ENCODE measurements around the gene KDM5C.

The KDM5C gene

GRCh38 chrX:53250556-53250955, 25.5 kb upstream of the KDM5C start:
- no peak for DNase-seq (ENCODE audit: low read depth)

DNA sequence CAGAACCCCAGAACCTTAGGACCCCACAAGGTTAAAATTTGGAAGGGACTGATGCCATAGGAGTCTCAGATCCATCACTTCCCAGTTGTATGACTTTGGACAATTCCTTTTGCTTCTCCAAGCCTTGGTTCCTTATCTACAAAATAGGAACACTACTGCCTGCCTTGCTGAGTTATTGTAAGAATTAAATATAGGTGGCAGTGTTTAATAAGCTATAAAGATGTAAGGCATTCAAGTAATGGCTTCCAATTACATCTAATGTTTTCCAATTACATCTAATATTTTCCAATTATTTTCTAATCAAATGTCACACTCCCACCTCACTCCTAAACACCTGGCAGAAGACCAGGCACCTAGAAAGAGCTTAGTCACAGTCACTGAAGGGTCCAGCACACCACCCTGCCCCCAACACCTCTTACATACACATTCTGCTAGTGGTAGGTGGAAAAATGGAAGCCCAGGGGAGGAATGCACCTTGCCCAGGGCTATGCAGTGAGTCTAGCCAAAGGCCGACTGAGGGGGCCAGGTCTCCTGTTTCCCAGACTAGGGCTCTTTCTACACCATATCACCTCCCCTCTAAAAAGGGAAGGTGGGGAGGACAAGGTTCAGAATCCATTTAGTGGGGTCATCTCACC, 24.5 kb upstream of the KDM5C start:
- DNase-seq (ENCODE audit: low read depth), result no peak

DNA sequence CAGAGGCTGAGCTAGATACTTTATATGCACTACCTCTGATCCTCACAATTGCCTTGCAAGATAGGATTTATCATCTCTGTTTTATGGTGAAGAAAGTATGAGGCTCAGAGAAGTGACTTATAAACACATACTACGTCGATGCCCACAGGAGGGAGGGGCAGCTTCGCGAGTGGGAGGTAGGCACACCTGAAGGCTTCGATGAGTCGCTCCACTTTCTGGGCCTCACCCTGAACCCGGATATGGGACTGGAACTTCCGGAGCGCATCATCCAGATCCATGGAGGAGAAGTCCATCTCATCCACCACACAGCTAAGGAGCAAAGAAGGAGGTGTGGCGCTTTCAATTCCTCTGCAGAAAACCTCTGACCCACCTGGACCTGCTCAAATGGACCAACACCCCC, 22.9 kb upstream of the KDM5C start:
- DNase-seq (ENCODE audit: low read depth), result no peak

GRCh38 chrX:53246231-53246630, 21.2 kb upstream of the KDM5C start:
- no peak for DNase-seq (ENCODE audit: low read depth)

DNA sequence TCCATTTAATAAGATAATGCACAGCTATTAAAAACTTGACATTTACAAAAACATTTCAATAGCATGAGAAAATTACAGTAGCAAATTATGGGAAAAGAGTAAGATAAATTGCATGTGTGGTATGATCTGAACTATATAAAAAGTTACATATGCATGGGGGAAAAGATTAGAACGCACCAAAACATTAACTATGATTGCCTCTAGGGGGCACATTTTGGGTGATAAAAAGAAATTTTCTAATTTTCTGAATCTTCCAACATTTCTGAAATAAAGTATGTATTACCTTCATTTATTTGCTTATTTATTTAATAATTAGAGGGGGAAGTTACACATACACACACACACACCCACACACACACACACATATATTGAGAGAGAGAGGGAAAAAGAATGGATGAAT, 19.6 kb upstream of the KDM5C start:
- no peak for DNase-seq (ENCODE audit: low read depth)

DNA sequence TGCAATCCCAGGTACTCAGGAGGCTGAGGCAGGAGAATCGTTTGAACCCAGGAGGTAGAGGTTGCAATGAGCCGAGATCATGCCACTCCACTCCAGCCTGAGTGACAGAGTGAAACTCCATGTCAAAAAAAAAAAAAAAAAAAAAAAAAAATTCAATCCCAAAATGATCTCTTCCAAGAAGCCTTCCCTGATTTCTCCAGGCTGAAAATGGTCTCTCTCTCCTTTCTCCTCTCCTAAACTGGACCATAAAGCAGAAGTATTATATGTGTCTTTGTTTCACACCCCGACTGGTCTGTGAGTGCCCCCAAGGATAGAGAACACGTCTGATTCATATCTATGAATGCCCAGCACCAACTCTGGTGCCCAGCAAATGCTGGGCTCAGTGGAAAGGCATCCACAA, 17.3 kb upstream of the KDM5C start:
- DNase-seq (ENCODE audit: low read depth), result no peak

- no peak for DNase-seq (ENCODE audit: low read depth)
Observed at GRCh38 chrX:53241558-53241957, 16.6 kb upstream of the KDM5C start.

DNA sequence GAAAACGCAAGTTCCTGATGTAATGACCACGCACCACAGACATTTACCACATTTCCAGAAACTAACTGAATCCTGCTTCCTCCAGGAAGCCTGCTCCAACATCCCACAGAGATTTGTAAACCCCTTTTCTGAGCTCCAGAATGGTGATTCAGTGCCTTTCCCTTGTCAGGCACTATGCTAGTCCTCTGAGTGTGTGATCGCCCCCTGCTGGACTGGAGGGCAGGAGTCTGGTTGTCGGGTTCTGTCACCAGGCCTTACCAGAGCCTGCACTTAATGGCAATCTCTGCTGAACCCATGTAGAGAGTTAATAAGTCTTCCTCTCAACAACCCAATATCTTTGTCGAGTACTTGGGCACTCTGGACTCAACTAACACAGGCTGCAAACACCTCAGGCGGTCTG, 14.5 kb upstream of the KDM5C start:
- DNase-seq (ENCODE audit: low read depth), result no peak

GRCh38 chrX:53237056-53237455, 12.0 kb upstream of the KDM5C start:
- no peak for DNase-seq (ENCODE audit: low read depth)

GRCh38 chrX:53236025-53236679, 11.1 kb upstream of the KDM5C start:
- no peak for DNase-seq (ENCODE audit: low read depth)

GRCh38 chrX:53235566-53235965, 10.6 kb upstream of the KDM5C start:
- DNase-seq (ENCODE audit: low read depth), result no peak

GRCh38 chrX:53234484-53234883, 9.5 kb upstream of the KDM5C start:
- no peak for DNase-seq (ENCODE audit: low read depth)

- no peak for DNase-seq (ENCODE audit: low read depth)
Observed at GRCh38 chrX:53233536-53233935, 8.5 kb upstream of the KDM5C start.

DNA sequence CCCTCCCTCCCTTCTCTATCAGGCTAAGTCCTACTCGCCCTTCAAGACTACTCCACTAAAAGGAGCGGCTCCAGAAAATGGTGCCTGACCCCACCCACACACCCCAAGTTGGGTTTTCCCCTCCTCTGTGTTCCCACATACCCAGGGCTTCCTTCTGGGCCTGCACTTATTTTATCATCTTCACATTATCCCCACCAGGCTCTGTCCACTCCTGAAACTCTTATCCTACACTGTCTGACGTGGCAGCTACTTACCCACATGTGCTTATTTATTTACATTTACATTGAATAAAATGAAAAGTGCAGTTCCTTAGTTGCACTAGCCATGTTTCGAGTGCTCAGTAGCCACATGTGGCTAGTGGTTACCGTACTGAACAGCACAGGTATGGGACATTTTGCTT, 5.1 kb upstream of the KDM5C start:
- no peak for DNase-seq (ENCODE audit: low read depth)

DNA sequence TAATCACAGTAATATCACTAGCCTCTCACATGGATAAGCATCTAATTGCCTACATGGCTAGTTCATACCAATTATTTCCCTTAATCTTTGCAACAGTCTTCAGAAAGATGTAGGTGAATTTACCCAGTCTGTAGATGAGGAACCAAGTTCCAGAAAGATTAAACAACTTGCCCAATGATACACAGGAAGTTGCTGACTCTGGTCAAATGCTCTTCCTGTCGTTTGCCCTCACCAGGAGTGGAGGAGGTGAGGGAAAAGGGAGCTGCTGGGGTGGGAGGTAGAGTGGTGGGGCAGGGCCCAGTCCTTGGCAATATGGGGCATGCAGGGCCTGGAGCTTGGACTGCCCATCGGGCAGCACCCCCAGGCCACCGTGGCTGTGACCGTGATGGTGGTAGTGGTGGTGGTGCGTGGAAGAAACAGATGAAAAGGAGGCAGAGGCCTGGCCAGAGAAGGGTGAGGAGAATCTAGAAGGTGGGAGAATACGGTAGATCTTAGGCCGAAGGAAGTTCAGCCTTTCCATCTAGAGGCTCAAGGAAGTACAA, 2.3 kb upstream of the KDM5C start:
- no peak for DNase-seq (ENCODE audit: low read depth)

- DNase-seq (ENCODE audit: low read depth), result no peak
Observed at GRCh38 chrX:53223955-53224859, 800 bp downstream of the KDM5C start.

- no peak for DNase-seq (ENCODE audit: low read depth)
Observed at GRCh38 chrX:53223068-53223693, 1.8 kb downstream of the KDM5C start.

- DNase-seq (ENCODE audit: low read depth), result no peak
Observed at GRCh38 chrX:53211391-53211978, 13.5 kb downstream of the KDM5C start.

- no peak for DNase-seq (ENCODE audit: low read depth)
Observed at GRCh38 chrX:53196678-53197077, 28.3 kb downstream of the KDM5C start.

DNA sequence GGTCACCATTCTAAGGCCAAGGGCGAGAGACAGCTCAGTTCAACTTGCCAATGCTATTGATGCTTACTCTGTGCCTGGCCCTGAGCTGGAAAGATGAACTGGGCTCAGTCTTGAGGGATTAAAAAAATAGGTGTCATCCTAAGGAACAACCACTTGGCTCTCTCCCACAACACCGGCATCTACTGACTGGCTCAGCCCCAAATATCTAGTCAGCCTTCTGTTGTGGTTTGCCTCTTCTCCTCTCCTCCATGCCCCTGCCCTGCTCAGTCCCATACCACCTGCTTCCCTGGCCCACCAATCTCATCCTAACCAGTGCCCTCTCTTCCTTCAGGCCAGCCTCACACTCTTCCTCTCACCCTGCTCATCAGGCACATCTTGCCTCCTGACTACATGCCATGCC, 29.6 kb downstream of the KDM5C start:
- DNase-seq (ENCODE audit: low read depth), result no peak

DNA sequence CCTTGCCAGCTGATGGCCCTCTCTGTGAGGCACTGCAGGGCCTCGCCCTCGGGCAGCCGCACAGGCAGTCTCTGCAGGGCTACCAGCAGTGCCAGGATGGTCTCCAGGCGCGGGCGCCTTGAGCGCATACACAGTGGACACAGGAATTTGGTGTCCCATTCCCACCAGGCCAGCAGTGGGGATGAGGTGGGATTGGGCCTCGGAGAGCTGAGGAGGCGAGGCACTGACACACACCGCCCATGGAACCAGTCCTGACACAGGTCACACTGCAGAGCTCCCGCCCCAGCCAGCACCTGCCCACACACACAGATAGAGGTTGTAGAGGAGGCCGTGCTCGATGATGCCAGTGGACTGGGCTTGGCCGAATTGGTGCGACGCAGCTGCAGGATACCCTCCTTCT, 30.7 kb downstream of the KDM5C start:
- no peak for DNase-seq (ENCODE audit: low read depth)

DNA sequence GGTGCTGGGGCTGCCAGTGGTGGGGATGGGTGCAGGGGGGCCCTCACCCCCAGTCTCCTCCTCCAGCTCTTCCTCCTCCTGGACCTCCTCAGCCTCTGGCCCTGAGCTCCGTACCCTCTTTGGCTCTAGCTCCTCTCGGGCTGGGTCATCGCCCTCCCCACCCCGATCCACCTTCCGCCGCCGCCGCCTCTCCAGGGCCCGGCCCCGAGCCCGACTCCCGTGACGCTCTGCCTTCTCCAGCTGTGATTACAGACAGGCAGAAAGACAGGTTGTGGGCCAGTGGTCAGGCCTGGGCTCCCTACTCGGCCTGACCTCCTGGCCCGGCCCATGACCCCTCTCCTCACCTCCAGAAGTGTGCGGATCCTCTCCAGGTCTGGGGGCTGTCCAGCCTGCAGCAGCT, 31.9 kb downstream of the KDM5C start:
- DNase-seq (ENCODE audit: low read depth), result no peak

Data from HS-27A (cell line).